Activated T-cell treated with anti-CD3 and anti-CD28 coated beads, Interleukin-2, amount 50 U/mL, for 72 hours (primary cell): Measurements from ENCODE around the gene BLOC1S4. TPM values are rescaled to one million over a fixed set of nuclear protein-coding genes. Genes with fewer than 3 reads are reported as not detected.

Experiments used
- ATAC-seq, 2 donors: fragments of 150-1000 bp; cut with Tn5 transposase; replicated peaks in 1 of 2; 2 replicates each; pipeline ENCODE4 v1.10.0; 2021; ENCODE audit warnings: moderate library complexity in 2 of 2, mild to moderate bottlenecking in 1 of 2
- DNase-seq, 2 donors: peaks; one replicate each; pipeline ENCODE4 v3.0.0; 2021 to 2022; ENCODE audit warnings: mixed read lengths in 1 of 2
- H3K27ac Mint-ChIP-seq: one replicate; pipeline ENCODE4 v1.8.0; 2022; ENCODE audit warnings: mild to moderate bottlenecking, moderate library complexity, mixed read lengths
- H3K27me3 Mint-ChIP-seq: one replicate; pipeline ENCODE4 v1.8.0; 2022; ENCODE audit warnings: low read depth, mixed read lengths
- H3K36me3 Mint-ChIP-seq, 2 donors: one replicate each; pipeline ENCODE4 v1.8.0; 2022; ENCODE audit warnings: mixed read lengths in 2 of 2, mild to moderate bottlenecking in 1 of 2; ENCODE audit not compliant: insufficient read depth in 2 of 2
- H3K4me1 Mint-ChIP-seq: one replicate; pipeline ENCODE4 v1.8.0; 2022; ENCODE audit warnings: low read depth, mixed read lengths
- H3K4me3 Mint-ChIP-seq, 2 donors: one replicate each; pipeline ENCODE4 v1.8.0; 2022; ENCODE audit warnings: mild to moderate bottlenecking in 2 of 2, mixed read lengths in 2 of 2, moderate library complexity in 2 of 2
- H3K9me3 Mint-ChIP-seq, 2 donors: one replicate each; pipeline ENCODE4 v1.8.0; 2022; ENCODE audit warnings: mixed read lengths in 2 of 2
- total RNA-seq, 2 donors: library from RNA; stranded (reverse); gene quantifications; one replicate each; pipeline ENCODE4 v1.2.3, GENCODE V29; 2022

Gene BLOC1S4
- total RNA-seq, 2 donors from 2014 or later: 14.1 to 14.6 TPM

DNA sequence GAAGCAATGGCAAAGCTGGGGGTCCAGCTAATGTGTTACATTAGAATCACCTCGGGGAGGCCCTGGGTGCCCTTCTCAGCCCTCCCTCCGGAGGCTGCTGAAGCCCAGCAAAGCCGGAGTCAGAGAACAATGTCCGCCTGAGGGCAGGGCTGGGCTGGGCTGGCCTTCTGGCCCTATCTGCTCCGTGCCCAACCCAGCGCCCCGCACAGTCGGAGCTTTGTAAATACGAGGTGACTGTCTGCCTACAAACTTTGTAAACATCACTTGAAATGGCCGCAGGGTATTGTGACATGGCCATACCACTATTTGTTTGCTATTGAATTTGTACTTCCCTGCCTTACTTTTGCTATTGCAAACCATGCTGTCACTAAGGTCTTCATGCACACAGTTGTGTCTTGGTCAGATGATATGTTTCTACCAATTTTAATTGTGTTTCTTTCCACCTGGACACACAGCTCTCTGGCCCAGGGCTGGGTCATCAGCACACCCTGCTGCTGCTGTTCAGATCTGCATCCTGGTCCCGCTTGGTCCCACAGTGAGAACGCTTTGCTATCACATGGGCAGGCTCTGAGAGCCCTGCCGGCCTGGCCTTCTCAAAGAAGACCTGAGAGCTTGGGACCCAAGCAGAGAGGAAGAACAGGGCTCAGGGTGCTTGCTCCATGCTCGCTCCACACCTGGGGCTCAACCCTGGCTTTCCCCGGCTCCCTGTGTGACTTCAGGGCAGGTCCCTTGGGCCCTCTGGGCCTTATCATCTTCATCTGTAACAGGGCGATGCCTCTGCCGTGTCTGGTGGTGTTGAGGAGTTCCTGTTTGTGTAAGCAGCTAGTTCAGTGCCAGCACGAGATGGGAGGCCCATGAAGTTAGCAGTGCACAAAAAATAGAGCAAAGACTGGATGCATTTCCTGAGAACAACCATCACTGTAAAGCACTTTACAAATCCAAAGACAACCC is 20.0 kb upstream of the BLOC1S4 start:
- Mint-ChIP-seq H3K4me1 (peaks cover 81% of the 10 kb centered on the region), H3K27ac (peak overlapping the region; percentile 96), H3K4me3 (peak overlapping the region; percentile 81 to 85), H3K36me3 (peaks cover 2 to 3% of the 10 kb centered on the region in 2 donors), H3K9me3 (no peaks in the 10 kb centered on the region), H3K27me3 (no peaks in the 10 kb centered on the region)
- DNase-seq: peak; percentile 55 to 56
- peak; percentile 82 to 84 for ATAC-seq

DNA sequence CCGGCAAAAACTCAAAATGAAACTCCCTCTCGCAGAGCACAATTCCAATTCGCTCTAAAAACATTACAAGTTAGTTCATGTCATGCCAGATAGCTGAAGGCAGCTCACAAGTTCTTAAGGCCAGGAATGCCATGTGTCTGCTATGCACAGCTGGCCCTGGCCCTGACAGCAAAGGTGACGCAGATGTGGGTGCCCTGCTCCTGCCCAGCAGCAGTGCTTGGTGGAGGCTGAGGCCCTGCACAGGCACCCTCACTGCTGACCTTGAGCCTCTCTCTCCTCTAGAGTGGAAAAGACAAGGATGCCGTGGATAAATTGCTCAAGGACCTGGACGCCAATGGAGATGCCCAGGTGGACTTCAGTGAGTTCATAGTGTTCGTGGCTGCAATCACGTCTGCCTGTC is 19.4 kb upstream of the BLOC1S4 start:
- ATAC-seq (peak; percentile 66 to 68), DNase-seq (no peak)
- H3K9me3 Mint-ChIP-seq: no peaks in the 10 kb centered on the region
- H3K36me3 Mint-ChIP-seq: peaks cover 3 to 5% of the 10 kb centered on the region in 2 donors
- H3K4me3 Mint-ChIP-seq: peak overlapping the region; percentile 81 to 85
- peaks cover 77% of the 10 kb centered on the region for H3K4me1 Mint-ChIP-seq
- H3K27ac Mint-ChIP-seq: peak overlapping the region; percentile 96
- no peaks in the 10 kb centered on the region for H3K27me3 Mint-ChIP-seq

DNA sequence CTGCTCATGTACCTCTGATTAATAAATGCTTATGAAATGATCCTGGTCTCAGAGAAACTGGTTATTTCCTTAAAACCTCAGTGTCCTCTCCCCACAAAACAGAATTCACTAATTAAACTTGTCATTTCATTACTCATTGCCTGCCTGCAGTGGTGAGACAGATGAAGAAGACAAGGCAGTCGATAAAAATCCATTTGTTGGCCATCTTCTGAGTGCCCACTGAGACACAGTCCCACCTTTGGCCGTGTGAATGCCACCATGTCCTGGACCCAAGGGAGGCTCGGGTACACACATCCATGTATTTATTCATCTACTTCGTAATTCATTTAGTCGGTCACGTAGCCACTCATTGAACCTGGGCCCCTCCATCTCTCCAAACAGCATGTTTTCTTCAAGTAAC is 18.8 kb upstream of the BLOC1S4 start:
- Mint-ChIP-seq H3K27me3 (no peaks in the 10 kb centered on the region), H3K9me3 (no peaks in the 10 kb centered on the region), H3K27ac (peak overlapping the region; percentile 96), H3K4me3 (peak overlapping the region; percentile 81 to 85), H3K36me3 (peaks cover 3 to 7% of the 10 kb centered on the region in 2 donors), H3K4me1 (peaks cover 77% of the 10 kb centered on the region)
- ATAC-seq (no peak), DNase-seq (no peak)

DNA sequence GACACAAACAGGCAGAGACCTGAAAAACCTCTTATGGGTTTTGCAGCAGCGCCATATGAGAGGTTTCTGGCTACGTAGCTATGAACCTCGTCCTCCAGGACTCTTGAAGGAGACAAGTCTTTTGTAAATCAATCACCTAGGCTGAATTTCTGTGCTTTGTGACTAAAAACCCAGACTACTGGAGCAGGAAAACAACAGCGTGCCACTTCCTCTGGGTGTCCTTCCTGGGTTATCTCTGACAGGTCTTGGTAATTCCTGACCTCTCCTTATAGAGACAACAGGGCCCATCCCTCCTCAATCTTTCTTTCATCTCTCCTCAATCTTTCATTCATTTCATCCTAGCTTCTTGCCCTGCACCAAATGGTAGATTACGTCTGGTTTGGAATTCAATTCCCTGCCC is 16.6 kb upstream of the BLOC1S4 start:
- no peak for DNase-seq
- H3K36me3 Mint-ChIP-seq: peaks cover 6 to 12% of the 10 kb centered on the region in 2 donors
- H3K9me3 Mint-ChIP-seq: no peaks in the 10 kb centered on the region
- peaks cover 69% of the 10 kb centered on the region for H3K4me1 Mint-ChIP-seq
- no peak for ATAC-seq
- peak overlapping the region; percentile 8 for H3K27ac Mint-ChIP-seq
- H3K4me3 Mint-ChIP-seq: no peak overlapping the region
- no peaks in the 10 kb centered on the region for H3K27me3 Mint-ChIP-seq

DNA sequence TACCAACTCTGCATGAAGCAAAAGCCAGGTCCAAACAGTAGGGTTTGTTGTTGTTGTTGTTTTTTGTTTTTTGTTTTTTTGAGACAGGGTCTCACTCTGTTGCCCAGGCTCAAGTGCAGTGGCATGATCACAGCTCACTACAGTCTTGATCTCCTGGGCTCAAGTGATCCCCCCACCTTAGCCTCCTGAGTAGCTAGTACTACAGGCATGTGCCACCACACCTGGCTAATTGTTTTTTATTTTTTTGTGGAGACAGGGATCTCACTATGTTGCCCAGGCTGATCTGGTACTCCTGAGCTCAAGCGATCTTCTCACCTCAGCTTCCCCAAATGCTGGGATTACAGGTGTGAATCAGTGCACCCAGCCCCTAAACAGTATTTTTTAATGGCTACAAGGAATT is 16.1 kb upstream of the BLOC1S4 start:
- Mint-ChIP-seq H3K4me3 (no peak overlapping the region), H3K4me1 (peaks cover 69% of the 10 kb centered on the region), H3K36me3 (peaks cover 6 to 17% of the 10 kb centered on the region in 2 donors), H3K27me3 (no peaks in the 10 kb centered on the region), H3K9me3 (peaks cover 0 to under 1% of the 10 kb centered on the region in 2 donors), H3K27ac (peak overlapping the region; percentile 8)
- no peak for DNase-seq
- no peak for ATAC-seq

DNA sequence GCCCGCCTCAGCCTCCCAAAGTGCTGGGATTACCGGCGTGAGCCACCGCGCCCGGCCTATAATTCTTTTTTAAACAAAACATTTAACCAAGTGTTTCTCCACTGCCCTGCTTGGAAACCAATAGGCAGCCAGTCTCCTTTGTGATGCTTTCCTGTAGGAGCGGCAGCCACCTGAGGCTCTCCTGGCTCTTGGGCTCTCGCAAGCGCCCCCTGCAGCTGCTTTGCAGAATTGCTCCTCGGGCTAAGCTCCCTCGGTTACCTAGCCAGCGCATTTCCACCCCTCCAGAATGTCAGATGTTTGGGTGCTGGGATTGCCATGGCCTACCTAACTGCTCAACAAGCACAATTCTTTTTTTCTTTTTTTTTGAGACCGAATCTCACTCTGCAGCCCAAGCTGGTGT is 14.6 kb upstream of the BLOC1S4 start:
- Mint-ChIP-seq H3K27me3 (no peaks in the 10 kb centered on the region), H3K9me3 (peaks cover 0 to 2% of the 10 kb centered on the region in 2 donors), H3K27ac (no peak overlapping the region), H3K4me1 (peaks cover 69% of the 10 kb centered on the region), H3K4me3 (no peak overlapping the region), H3K36me3 (peaks cover 8 to 20% of the 10 kb centered on the region in 2 donors)
- no peak for ATAC-seq
- DNase-seq: peak; percentile 49 to 54

DNA sequence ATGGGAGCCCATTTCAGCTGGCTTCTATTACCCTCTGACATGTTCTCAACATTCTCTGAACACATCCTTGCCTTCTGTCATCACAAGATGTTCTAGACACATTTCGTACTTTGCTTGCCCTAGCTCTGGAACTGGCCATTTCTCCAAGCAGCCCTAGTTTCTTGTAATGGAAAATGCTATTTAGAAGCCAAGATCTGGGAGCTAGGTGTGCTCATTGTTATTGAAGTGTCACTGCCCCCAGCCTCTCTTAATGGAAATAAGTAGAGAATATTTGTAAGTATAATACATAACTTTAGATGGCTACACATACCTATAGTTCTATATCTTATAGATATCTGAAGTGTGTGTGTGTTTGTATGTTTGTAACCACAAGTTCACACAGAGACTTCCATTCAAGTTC is 13.2 kb upstream of the BLOC1S4 start:
- peaks cover 10 to 29% of the 10 kb centered on the region in 2 donors for H3K36me3 Mint-ChIP-seq
- no peak overlapping the region for H3K4me3 Mint-ChIP-seq
- peaks cover 69% of the 10 kb centered on the region for H3K4me1 Mint-ChIP-seq
- no peaks in the 10 kb centered on the region for H3K27me3 Mint-ChIP-seq
- peak overlapping the region; percentile 55 for H3K27ac Mint-ChIP-seq
- peaks cover 0 to 2% of the 10 kb centered on the region in 2 donors for H3K9me3 Mint-ChIP-seq
- DNase-seq: no peak
- no peak for ATAC-seq

DNA sequence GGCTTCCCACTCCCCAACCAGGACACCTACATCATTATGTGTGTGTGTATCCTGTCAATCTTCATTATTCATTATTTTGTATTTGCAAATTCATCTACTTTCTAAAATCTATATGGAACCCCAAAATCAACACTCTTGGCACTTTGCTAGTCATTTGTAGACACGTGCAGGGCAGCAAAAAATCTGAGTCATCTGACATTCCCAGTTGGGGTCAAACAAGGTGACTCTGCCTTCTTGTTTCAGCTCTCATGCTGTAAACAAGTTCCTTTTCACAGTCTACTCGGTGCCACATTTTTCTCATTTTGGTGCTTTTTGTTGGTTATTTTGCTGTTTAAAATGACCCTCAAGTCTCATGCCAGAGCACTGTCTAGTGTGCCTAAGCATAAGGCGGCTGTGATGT is 12.2 kb upstream of the BLOC1S4 start:
- H3K27ac Mint-ChIP-seq: peak overlapping the region; percentile 85
- peaks cover 72% of the 10 kb centered on the region for H3K4me1 Mint-ChIP-seq
- peaks cover 16 to 36% of the 10 kb centered on the region in 2 donors for H3K36me3 Mint-ChIP-seq
- peak overlapping the region; percentile 48 to 70 for H3K4me3 Mint-ChIP-seq
- no peaks in the 10 kb centered on the region for H3K27me3 Mint-ChIP-seq
- H3K9me3 Mint-ChIP-seq: peaks cover 0 to 2% of the 10 kb centered on the region in 2 donors
- ATAC-seq: peak; percentile 54 to 60
- peak in 1 of 2 donors; percentile 33 for DNase-seq

DNA sequence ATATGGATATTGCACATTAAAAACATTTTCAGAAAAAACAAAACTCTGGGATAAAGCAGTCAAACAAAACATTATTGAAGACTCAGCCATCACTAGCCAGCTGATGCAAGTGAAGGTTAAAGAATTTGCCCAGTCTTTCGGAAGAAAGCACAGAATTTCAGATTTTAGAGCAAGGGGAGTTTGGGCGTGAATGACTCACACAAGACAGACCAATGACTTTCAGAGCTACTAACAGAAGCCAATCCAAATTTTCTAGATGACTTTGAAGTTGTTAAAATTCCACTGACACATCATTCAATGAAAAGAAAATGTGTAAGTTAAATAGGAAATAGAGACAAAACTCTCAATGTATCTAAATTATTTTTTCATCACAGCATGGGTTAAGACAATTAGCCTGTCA is 10.3 kb upstream of the BLOC1S4 start:
- H3K27ac Mint-ChIP-seq: peak overlapping the region; percentile 85
- peak; percentile 41 to 44 for ATAC-seq
- no peaks in the 10 kb centered on the region for H3K27me3 Mint-ChIP-seq
- peaks cover 0 to 2% of the 10 kb centered on the region in 2 donors for H3K9me3 Mint-ChIP-seq
- H3K4me1 Mint-ChIP-seq: peaks cover 66% of the 10 kb centered on the region
- peak overlapping the region; percentile 70 to 97 for H3K4me3 Mint-ChIP-seq
- H3K36me3 Mint-ChIP-seq: peaks cover 20 to 42% of the 10 kb centered on the region in 2 donors
- peak; percentile 25 to 33 for DNase-seq

DNA sequence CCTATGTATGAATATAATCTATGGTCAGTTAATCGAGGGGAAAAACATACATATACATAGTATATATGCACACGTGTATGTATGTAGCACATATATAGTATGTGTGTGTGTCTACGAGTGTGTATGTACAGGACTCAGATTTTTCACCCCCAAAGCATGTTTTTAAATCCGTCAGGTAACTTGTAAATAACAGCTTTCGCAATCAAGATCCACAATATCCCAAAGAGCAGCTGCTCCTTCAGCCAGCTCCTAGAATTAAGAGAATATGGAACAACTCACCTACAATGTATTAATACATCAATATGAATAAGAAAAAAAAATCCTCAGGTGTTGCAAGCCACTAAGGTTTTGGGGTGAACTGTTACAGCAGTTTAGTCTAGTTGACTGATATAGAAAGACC is 9.8 kb upstream of the BLOC1S4 start:
- Mint-ChIP-seq H3K36me3 (peaks cover 19 to 41% of the 10 kb centered on the region in 2 donors), H3K27ac (peak overlapping the region; percentile 85), H3K4me3 (peak overlapping the region; percentile 70 to 97), H3K9me3 (peaks cover 0 to 2% of the 10 kb centered on the region in 2 donors), H3K4me1 (peaks cover 71% of the 10 kb centered on the region), H3K27me3 (no peaks in the 10 kb centered on the region)
- DNase-seq (no peak), ATAC-seq (peak in 1 of 2 donors; percentile 2)

DNA sequence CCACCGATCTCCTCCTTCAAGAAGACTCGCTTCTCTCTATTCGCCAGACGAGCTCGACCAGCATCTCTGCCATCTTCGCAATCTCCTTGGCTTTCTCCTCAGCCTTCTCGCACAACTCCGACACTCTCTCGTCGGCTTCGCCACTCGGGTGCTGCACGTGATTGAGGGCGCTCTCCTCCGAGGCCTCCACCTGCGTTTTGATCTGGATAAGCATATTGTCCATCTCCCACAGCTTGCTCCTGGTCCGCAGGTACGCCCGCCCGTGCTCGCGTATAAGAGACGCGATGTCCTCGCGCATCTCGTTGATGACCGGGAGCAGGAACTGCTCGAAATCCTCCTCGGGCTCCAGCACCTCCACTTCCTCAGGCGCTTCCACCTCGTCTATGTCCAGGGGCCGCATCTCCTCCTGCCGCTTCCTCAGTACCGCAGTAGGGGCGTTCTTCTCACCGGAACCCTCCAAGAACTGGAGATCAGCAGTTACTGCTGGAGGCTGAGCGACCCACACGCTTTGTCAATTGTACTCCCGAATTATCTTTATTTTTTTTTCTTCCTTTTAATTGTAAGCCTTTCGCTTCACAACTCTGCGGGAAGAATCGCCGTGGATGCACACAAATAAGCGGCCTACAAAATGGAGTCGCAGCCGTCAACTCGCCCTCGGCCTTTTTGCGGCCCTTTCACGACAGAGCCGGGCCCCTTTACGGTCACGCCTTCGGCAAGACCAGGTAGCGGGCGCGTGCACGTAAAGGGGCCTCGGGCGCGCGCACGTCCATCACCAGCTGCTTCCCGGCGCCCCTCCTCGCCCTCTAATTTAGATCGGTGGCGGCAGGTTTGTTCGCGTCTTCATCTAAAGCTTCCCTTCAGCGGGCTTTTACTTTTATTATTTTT is 6.5 kb upstream of the BLOC1S4 start, which contains the start of gene MRFAP1L1:
TSS of gene MRFAP1L1 (minus strand) at position 636 of the 885 bp plus-strand sequence. CDS start at position 400, 236 bp downstream.
- Mint-ChIP-seq H3K9me3 (peaks cover 0 to 2% of the 10 kb centered on the region in 2 donors), H3K4me1 (peaks cover 58% of the 10 kb centered on the region), H3K27me3 (no peaks in the 10 kb centered on the region), H3K36me3 (peaks cover 16 to 29% of the 10 kb centered on the region in 2 donors), H3K27ac (peak within 1 kb of the TSS; percentile 99), H3K4me3 (peak within 1 kb of the TSS; percentile 94 to 97)
- peak; percentile 74 to 79 for ATAC-seq
- DNase-seq: peak; percentile 95 to 98

DNA sequence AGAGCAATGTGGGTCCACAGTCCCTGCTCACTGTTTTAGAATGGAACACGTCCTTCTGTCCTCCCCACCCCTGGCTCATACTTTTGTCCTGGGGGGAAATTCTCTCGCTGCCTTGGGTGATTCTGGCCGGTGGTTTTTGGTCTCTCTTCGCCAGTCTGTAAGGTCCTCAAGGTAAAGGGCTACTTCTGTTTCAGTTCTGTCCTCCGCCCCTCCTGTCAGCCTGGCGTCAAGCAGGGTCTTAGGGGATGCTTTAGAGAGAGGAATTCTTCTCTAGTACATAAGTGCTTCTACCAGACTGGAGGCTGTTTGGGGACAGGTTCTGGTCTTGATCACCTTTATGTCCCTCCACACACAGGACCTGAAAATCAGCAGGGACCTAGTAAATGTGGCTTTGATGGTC is 5.7 kb upstream of the BLOC1S4 start:
- Mint-ChIP-seq H3K36me3 (peaks cover 14 to 24% of the 10 kb centered on the region in 2 donors), H3K27ac (peak overlapping the region; percentile 99), H3K4me1 (peaks cover 55% of the 10 kb centered on the region), H3K4me3 (peak overlapping the region; percentile 94 to 97), H3K27me3 (no peaks in the 10 kb centered on the region), H3K9me3 (no peaks in the 10 kb centered on the region)
- no peak for DNase-seq
- ATAC-seq: no peak
